AG04450 (cell line): ENCODE data around the gene PACS2. TPM values are rescaled to one million over a fixed set of nuclear protein-coding genes. Genes with fewer than 3 reads are reported as not detected.

Experiments
- polyA plus RNA-seq: library from polyadenylated mRNA; depleted of rRNA; stranded (reverse); fragments of >200 nt; gene quantifications from 2 replicates; pipeline ENCODE4 v1.2.3, GENCODE V29; 2011; rRNA removed

Gene PACS2
- polyA plus RNA-seq, 1 experiment: 13.0 TPM

Other genes starting within 250 kb of the PACS2 start
- gene GPR132, start 249.3 kb upstream of the PACS2 start, polyA plus RNA-seq: 0.07 and 0.14 TPM in 2 replicates
- gene JAG2, start 146.0 kb upstream of the PACS2 start, polyA plus RNA-seq: 0.17 and 0.22 TPM in 2 replicates
- gene NUDT14, start 133.4 kb upstream of the PACS2 start, polyA plus RNA-seq: 7.2 and 11.0 TPM in 2 replicates
- 27.3 and 32.0 TPM in 2 replicates for gene BTBD6, start 66.2 kb upstream of the PACS2 start, polyA plus RNA-seq
- 6.3 and 8.1 TPM in 2 replicates for gene BRF1, start 13.7 kb upstream of the PACS2 start, polyA plus RNA-seq
- gene TEX22, start 83.8 kb downstream of the PACS2 start, polyA plus RNA-seq: 0.05 and 0.14 TPM in 2 replicates
- gene MTA1, start 105.1 kb downstream of the PACS2 start, polyA plus RNA-seq: 36.0 and 48.0 TPM in 2 replicates
- 28.2 and 43.8 TPM in 2 replicates for gene CRIP2, start 160.1 kb downstream of the PACS2 start, polyA plus RNA-seq
- gene CRIP1, start 172.1 kb downstream of the PACS2 start, polyA plus RNA-seq: 0.74 and 0.86 TPM in 2 replicates
- gene TEDC1, start 176.5 kb downstream of the PACS2 start, polyA plus RNA-seq: 1.7 and 1.9 TPM in 2 replicates
- 1.5 and 2.0 TPM in 2 replicates for gene TMEM121, start 211.8 kb downstream of the PACS2 start, polyA plus RNA-seq